Measurements from ENCODE around the gene COL4A6.

DNA sequence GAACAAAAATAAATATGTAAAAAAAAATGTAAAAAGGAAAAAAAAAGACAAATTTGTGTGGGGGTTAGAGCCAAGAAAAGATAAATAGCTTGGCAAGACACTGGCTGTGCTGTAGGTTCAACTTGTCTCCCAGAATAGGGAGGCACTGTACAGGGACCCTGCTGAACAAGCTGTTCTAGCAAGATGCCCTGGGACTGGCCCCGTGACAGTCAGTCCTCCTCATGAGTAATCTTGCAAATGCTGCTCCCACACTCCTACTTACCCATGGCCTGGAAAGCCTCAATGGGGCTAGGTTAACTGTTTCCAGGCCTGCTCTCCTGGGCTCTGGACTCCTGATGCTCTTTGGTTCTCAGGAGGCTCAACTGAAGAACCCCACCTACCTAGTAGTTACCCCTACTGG, 239.8 kb downstream of the COL4A6 start:
- TF ChIP-seq POLR2A (IDR thresholded peaks at IDR 0.05; ENCODE audit: low read length) (no peak), GATA1 (IDR thresholded peaks at IDR 0.05; ENCODE audit: low read depth, low read length) (no peak)
